Muscle of arm (tissue), 12 donors: ENCODE results near the gene MAP2K4. TPM values are rescaled to one million over a fixed set of nuclear protein-coding genes. Genes with fewer than 3 reads are reported as not detected.

Experiments used
- DNase-seq: peaks from one replicate; pipeline ENCODE4 v3.0.0-alpha.2; 2013
- polyA plus RNA-seq, 12 donors: library from polyadenylated mRNA; unstranded; fragments of 120-200 nt; gene quantifications; one replicate each; pipeline ENCODE4 v1.2.1, GENCODE V29; 2013; ENCODE audit not compliant: insufficient read length in 12 of 12

Gene MAP2K4
- polyA plus RNA-seq, 12 donors: 20.2 to 26.6 (median 24.0) TPM; not detected in 1

DNA sequence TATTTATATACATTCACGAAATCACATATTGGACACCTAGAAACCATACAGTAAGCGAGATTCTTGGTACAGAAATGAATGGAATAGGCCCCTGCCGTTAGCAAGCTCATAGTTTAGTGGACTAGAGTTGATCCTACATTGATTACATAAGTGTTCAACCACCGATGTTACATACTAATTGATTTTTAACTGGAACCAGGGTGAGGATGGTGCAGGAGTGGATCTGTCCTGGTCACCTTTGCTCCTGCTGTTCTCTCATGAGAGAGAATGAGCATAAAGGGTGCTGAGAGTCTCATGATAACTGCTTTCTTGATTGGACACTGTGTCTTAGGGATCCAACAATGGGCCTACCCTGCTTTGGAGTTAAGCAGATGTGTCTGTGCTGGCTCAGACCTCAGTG is 13.9 kb downstream of the MAP2K4 start:
- DNase-seq: no peak

DNA sequence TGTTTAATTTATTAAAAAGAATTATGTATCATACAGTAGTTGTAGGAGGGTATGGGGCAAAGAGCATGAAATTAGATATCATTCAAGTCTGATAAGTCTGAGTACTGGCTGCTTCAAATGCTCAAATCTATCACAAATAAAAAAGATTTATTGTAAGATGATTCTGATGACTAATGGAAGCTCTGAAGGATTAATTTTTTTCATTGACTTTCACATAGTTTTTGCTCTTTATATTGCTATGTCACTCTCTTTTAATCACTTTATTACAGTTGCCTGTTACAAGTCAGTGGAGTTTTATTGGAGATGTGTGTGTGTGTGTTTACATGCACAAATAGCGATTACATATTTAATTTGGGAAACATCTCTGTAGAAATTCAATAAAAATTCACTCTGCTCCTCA is 15.0 kb downstream of the MAP2K4 start:
- no peak for DNase-seq

DNA sequence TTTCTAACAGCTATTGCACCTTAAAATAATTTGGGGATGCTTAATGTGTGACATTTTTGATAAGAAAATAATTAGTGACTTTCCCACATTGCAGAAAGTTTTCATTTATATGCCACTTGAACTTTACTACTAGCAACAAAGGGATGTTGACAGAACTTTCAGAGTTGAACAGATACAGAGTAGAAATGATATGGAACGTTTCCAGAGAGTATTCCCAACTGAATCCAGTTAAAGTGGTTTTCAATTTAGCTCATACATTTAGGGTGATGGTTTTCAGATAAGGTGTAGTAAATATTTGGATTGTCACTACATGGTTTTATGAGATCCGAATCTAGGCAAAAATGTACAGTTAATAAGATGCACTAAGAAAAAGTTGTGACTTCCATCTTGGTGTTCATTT is 17.3 kb downstream of the MAP2K4 start:
- DNase-seq: no peak

DNA sequence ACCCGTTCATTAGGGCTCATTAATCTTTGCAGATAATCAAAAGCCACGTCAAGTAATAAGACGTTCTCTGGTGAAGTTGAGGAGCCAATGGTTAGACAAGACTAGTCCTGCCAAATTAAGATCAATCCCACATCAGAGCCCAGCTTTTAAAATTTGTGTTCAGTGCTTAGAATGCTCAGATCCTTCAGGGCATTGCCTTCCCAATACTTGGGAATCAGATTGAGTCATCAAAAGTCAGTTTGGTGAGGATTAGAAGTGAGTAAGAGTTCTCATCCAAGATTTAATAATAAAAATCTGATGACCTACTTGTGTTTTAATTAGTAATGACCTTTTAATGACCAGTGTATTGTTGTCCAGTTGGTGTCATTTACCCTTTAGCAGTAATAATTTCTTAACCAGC is 19.8 kb downstream of the MAP2K4 start:
- DNase-seq: no peak

DNA sequence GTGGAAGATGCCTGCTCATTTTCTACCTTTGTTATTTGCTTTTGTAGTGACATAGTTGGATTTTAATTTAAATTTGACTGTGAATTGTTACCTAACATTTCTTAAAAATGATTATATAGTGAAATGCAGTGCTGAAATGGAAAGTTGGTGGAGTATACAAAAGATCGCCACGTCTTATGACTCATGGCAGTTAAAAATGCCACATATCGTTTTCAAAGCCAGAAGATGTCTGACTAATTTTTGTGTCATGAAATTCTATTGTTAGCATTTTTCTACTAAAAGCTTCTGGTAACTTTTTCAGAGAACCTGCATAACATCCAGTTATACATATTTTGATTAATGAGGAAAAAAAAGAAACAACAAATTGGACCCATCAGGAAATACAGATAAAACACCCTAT is 20.6 kb downstream of the MAP2K4 start:
- no peak for DNase-seq

DNA sequence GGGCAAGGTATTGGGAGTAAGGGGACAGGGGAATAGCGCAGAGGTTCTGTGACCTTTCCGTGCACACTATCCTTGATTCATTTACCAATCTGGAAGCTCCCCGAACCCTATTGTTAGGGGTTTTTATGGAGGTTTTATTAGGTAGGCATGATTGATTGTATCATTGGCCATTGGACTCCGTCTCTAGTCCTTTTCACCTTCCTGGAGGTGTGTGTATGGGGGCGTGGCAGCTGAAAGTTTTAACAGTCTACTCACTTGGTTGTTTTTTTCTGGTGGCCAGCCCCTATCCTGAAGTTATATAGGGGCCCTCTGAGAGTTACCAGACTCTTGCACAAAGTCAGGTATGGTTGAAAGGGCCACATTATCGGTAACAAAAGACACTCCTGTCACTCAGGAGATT is 23.0 kb downstream of the MAP2K4 start:
- no peak for DNase-seq

DNA sequence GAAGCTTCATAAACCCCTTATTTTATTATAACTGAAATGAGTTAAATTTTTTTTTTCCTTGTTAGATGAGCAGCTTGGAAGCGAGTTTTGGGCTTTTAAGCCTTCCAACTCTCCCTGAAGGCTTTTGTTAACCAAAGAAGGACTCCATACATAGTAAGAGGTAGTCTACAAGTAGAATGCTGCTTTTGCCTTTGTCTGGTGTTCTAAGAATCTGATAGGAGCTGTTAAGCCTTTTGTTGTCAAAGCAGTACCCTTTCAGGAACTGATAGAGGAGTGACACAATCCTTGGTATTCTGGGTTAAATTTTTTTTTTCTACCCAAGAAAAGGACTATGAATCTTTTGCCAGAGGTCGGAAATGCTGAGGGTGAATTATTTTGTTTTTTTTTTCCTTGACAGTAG is 26.1 kb downstream of the MAP2K4 start:
- no peak for DNase-seq

DNA sequence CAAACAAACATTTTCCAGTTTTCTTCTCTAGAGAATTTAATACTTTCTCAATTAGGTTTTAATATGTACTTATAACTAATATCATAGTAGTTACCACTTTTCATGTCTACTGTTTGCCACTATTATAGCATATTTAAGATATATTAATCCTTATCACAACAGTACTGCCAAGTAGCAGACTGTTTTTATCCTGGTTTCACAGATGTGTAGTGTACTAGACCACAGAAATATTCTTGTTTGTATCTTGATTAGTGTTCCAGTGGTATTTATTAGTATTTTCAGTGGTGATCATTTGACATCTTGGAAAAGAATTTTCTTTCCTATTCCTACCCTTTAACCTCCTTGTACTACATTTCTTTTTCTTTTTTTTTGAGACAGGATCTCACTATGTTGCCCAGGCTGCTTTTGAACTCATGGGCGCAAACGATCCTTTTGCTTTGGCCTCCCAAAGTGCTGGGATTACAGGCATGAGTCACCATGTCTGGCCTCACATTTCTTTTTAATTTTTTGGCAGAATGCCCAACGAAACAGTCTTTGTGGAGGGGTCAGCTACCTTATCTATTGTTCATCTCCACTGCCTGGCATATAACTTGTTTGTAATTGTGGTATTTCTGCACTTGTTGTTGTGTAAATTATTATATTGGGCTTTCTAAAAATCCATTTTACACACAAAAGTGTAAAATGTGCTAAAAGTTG is 27.2 kb downstream of the MAP2K4 start:
- no peak for DNase-seq

DNA sequence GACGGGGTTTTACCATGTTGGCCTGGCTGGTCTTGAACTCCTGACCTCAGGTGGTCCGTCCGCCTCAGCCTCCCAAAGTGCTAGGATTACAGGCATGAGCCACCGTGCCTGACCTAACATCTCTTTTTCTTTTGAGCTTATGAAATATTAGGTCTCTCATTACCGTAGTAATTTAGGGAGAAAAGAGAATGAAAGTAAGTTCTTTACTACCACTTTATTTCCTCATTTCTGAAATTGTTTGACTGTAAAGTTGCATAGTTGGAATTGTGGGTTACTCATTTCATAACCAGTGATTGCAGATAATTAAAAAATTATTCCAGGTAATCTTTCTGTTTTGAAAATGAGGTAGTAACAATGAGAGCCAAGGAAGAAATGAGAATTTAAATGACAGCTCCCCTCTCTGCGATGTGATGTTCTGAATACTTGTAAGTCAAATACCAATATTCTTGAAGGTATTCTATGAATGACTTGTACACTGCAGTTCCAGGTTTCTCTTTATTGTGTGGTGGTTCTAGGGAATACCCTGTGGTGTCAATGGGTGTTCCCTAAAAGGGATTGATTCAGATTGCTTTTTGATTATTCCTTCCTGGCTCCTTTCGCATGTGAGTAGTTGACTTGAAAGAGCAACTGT is 28.3 kb downstream of the MAP2K4 start:
- no peak for DNase-seq

DNA sequence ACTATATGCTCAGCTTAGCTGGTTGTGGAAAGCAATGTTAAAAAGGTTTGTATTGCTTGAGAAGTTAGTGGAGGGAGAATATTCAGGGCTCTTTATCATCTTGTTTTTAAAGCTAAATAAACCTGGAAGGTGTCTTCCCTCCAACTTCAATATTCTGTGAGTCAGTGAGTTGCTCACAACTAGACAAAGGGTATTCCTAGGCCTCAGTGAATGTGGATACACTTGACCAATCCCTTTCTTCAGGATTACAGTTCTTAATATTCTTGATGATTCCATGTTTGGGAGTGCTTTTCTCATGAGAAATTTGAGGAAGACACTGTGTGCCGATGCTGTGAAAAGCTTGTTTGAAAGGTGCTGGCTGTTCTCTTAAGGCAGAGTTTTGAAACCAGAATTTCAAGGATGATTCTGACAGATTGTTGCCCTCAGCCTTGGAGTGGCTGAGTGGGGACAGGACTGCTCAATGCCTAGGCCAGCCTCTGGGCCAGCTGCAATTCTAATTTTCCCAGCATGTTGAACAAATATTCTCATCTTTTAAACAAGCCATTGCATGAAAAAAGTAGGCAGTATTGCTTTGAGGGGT is 30.1 kb downstream of the MAP2K4 start:
- no peak for DNase-seq

DNA sequence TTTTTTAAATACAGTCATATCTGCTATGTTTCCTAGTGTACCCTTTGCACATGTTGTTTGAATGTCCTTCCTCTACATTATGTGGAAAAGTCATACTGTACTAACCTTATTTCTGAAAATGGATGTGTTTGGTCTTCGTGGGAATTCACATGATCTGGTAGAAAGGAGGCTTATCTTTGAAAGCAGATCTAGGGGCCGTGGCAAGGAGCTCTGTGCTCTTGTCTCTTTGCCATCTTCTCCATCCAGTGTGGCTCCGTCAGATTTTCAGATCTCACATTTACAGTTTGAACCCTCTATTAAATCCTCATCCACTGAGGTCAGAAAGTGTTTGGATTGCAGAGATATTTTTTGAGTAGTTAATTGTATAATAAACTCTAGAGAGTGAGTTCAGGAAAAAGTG is 32.9 kb downstream of the MAP2K4 start:
- no peak for DNase-seq

DNA sequence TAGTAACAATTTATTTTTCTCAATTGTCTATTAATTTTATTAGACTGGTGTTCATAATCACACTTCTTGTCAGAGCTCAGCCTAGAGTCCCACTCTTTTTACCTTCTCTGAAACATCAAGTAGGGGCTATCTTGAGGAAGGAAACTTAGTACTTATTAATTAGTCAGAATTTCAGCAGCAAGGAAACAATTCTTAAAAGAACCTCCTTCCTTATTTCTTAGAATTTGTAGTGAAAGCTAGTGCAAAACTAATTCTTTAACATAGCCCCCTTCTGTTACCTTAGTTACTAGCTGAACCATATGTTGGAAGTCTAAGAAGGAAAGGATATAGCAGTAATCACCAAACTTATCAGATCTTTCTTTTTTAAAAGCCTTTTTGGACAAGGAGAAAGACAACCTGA is 35.2 kb downstream of the MAP2K4 start:
- no peak for DNase-seq

DNA sequence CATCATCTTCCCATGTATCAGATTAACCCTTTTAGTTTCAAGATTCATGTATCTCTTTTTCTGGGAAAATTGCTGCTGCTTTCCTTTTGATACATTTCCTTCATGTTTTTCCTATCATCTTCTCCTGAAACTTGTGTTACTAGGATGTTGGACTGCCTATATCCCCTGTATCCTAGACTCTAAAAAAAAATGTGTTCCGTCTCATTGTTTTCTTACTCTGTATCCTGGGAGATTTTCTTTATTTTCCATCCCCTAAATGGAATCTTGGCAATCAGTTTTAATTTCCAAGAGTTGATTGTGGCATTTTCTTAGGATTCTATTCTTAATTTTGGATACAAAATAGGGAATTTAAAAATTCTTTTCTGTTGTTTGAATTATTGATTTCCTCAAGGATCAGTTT is 36.8 kb downstream of the MAP2K4 start:
- DNase-seq: peak; percentile 26

DNA sequence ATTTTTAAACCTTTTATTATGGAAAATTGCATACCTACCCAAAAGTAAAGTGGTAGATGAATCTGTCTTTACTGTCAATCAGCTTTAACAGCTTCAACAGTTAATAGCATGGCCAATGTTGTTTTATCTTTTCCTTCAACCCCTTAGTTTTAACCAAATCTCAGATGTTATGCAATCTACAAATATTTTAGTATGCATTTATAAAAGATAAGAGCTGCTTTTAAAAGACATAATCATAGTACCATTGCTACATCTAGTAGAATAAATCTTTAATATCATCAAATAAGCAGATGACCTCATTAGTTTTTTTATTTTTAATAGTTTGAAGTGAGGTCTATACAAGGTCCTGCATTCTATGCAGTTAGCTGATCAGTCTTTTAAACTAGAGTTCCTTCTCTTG is 37.9 kb downstream of the MAP2K4 start:
- no peak for DNase-seq

DNA sequence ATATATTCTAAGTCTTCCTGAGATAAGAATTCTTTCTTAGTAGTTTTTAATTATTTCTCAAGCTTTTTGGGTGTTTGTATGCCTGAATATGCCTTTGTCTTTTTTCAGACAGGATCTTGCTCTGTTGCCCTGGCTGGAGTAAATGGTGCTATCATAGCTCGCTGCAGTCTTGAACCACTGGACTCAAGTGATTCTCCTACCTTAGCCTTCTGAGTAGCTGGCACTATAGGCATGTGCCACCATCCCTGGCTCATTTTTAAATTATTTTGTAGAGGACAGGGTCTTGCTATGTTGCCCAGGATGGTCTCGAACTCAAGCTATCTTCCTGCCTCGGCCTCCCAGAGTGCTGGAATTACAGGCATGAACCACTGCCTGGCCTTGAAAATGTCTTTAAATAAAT is 41.6 kb downstream of the MAP2K4 start:
- DNase-seq: no peak

DNA sequence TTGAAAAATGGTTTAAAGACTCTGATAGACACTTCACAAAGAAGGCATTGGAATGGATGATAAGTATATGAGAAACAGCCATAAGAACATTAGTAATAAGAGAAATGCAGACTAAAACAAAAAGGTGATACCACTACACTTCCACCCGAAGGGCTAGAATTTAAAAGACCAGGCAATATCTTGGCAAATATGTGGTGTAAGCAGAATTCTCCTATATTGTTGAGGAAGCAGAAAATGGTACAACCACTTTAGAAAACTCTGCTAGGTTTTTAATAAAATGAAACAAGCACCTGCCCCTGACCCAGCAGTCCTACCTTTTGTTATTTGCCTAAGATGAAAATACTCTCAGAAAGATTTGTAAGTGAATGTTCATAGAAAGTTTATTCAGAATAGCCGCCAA is 43.7 kb downstream of the MAP2K4 start:
- DNase-seq: no peak

DNA sequence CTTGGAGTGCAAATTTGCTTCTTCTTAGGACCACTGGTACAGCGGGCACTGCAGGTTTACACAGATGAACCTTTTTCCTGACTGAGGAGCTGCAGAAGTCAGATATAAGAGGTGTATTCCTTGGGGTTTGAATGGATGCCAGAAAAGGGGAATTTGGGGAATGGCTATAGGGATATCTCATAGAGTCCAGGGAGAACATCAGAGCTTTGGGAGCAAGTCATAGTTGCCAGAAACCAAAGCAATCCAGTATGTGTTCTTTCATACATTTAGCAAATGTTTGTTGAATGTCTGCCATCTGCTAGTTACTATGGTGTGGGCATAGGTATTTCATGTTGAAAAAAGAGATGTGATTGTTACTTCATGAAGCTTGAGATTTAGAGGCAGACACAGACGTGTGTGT is 46.8 kb downstream of the MAP2K4 start:
- DNase-seq: no peak

DNA sequence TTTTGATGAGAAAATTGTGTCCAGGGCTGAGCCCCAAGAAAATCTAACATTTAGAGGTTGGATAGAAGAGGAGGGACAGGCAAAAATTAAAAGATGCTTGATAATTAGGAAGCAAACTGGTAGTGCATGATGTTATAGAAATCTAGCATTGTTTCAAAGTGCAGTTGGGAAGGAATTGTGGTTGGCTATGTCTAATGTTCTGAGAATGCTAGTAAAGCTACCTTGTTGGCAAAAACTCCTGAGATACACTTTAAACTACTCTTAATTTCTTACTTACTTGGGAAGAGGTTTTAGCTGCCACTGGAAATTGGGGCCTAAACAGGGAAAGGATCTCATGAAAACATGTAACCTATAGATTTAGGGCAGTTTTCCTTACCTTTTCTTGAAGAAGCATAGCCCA is 48.3 kb downstream of the MAP2K4 start:
- no peak for DNase-seq

DNA sequence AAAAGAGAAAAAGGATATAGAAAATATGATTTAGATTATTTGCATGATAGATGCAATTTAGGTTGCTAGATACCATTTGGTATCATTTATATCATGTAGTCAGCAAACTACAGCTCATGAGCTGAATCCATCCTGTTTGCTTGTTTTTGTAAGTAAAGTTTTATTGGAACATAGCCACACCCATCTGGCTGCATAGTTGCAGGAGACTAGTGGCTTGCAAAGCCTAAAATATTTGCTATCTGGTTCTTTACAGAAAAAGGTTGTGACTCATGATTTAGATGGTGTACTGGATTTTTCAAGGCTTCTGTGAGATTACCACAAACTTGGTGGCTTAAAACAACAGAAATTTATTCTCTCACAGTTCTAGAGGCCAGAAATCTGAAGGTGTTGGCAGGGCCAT is 49.9 kb downstream of the MAP2K4 start:
- DNase-seq: no peak

DNA sequence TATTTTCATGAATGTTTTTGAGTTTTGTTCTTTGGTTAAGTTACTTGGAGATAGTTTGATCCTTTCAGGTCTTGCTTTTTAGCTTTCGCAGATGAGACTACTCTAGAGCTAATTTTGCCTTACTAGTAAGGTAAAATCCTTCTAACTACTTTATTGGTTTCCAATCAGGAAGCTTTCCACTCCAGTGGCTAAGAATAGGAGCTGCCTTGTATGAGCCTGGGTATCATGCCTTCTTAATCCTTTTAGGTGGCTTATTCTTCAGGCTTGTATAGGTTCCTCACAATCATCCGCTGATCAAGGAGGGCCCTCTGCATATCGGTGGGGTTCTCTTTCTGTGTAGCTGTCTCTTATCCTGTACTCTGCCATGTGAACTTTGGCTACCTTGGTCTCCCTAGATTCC is 53.7 kb downstream of the MAP2K4 start:
- no peak for DNase-seq

DNA sequence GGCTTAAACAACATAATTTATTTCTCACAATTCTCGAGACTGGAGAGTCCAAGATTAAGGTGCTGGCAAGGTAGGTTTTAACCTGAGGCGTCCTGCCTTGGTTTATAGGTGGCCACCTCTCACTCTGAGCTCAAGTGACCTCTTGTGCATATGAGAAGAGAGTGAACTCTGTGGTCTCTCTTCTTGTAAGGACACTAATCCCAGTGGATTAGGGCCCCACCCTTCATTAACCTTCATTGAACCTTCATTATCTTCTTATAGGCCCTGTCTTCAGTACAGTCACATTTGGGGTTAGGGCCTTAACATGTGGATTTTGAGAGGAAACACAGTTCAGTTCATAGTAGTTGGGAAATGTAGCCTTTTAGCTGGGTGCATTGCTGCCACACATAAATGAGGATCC is 57.1 kb downstream of the MAP2K4 start:
- no peak for DNase-seq

DNA sequence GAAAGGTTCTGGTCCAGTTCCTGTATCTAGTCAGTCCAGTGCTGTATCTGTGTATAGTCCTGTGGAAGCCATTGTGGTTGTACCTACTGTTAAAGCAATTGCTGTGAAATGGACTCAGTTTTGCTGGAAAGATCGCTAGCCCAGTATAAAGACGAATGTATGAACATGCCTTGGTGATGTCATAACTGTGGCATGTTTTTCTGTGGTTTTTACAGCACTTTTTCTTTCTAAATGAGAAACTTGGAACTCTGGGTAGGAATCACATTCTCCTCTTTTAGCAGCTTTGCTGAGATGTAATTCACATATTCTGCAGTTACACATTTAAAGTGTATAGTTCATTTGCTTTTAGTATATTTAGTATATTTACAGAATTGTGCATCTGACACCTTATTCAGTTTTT is 58.1 kb downstream of the MAP2K4 start:
- no peak for DNase-seq

DNA sequence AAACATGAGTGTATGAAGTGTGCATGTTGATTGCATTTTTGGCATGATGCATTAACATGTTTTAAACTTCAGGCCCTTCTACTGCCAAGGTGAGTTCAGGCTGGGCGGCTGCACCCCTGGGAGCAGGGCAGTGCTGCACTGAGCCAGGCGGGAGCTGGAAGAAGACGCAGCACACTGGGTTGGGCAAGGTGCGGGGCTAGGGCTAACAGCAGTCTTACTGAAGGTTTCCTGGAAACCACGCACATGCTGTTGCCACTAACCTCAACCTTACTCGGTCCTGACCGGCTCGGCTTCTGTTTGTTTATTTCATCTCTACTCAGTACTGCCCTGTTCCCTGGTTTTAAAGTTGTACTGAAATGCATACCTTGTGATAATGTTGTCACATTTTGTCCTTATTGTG is 61.0 kb downstream of the MAP2K4 start:
- no peak for DNase-seq
